Gastroesophageal sphincter (tissue), 3 donors: ENCODE results near the gene DNAL4.

Source experiments
- CTCF ChIP-seq, 4 experiments: fragments of 200-600 bp in 2 of 4; fragments of 450-650 bp in 2 of 4; sonication (generic) in 1 of 4; IDR thresholded peaks; one replicate each; pipeline ENCODE4 v1.5.1; 2017 to 2019; ENCODE audit warnings: antibody characterized with exemption in 4 of 4, mild to moderate bottlenecking in 2 of 4, moderate library complexity in 2 of 4
- POLR2A ChIP-seq, 2 donors: fragments of 450-650 bp; IDR thresholded peaks; one replicate each; pipeline ENCODE4 v1.6.1; 2017; ENCODE audit warnings: antibody characterized with exemption in 2 of 2, mild to moderate bottlenecking in 2 of 2, moderate library complexity in 1 of 2
- POLR2AphosphoS5 ChIP-seq: sonication (generic); formaldehyde crosslinking; IDR thresholded peaks from one replicate; pipeline ENCODE4 v1.6.1; 2017; ENCODE audit warnings: antibody characterized with exemption

GRCh38 chr22:38757464-38757757, 36.5 kb downstream of the DNAL4 start:
- TF ChIP-seq CTCF (IDR thresholded peaks at IDR 0.05) (no peak), POLR2AphosphoS5 (no peak), POLR2A (IDR thresholded peaks at IDR 0.05) (no peak)
